NCI-H524 (cell line): ENCODE data around the gene SLC43A1.

ENCODE experiments used
- DNase-seq, 2 experiments: peaks; one replicate each; lab custom pipeline; 2025; lab: John Stamatoyannopoulos, UW

Gene SLC43A1

DNA sequence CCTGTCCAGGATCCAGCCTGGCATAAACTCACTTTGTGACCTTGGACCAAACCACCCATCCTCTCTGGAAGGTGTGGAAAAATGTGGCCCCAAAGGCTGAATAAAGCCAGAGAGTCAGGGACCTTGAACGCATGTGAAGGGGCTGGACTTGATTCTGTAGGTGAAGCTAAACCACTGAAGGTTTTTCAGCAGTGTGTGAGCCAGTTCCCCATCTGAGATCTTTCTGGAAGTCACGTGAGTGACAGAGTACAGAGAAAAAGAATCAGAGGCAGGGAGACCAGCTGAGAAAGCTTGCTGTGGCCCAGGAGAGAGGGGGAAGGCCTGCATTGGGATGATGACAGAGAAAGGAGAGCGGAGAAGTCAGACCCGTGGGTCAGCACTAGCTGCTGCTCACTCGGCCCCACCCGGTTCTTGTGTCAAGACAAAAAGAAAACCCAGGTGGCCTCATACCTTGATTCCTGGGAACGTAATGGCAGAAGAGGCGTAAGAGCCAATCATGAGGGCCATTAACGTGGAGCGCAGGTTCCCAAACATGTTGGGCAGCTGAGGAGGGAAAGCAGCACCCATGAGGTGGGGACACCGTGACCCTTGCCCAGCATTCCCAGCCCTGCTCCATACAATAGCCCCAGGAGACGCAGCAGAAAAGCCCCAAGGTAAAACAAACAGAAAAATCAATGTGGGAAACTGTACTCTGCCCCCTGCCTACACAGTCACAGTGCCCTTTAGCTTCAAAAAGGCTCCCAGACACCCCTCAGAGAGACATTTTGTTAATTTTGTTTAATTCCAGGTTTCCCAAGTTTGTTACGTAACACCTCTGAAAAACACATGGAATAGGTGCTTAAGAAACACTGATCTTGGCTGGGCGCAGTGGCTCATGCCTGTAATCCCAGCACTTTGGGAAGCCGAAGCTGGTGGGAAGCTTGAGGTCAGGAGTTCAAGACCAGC is 17.9 kb downstream of the SLC43A1 start:
- DNase-seq = no peak

DNA sequence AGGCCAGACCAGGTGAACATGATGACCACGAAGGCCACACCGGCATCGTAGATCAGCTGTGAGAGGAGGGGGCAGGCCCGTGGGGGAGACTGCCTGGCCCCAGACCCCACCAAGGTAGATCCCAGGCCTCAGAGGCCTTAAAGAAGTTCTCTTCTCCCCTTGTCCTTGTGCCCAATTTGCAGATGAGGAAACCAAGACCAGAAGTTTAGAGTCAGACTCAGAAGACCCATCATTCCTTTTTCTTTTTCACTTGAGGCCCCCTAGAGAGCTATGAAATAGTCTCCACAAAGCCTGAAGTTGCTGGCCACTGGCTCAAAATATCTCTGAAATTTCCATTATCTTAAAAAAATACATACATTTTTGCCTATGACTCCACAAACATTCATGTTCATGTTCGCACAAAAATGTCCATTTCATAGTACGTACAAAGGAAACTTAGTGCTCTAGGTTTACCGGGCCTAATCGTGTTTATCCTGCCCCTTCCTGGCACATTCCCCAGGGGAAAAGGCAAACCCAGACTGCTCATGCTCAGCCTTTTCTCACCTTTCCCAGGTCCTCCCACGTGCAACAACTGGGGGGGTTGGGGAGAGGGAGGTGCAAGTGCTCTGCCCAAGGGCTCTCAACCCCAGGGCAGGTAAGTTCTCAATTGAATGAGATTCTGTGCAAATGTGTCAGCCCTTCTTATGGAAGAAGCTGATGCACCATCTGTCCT is 19.2 kb downstream of the SLC43A1 start:
- DNase-seq = peak in 1 of 2 experiments; percentile 21

DNA sequence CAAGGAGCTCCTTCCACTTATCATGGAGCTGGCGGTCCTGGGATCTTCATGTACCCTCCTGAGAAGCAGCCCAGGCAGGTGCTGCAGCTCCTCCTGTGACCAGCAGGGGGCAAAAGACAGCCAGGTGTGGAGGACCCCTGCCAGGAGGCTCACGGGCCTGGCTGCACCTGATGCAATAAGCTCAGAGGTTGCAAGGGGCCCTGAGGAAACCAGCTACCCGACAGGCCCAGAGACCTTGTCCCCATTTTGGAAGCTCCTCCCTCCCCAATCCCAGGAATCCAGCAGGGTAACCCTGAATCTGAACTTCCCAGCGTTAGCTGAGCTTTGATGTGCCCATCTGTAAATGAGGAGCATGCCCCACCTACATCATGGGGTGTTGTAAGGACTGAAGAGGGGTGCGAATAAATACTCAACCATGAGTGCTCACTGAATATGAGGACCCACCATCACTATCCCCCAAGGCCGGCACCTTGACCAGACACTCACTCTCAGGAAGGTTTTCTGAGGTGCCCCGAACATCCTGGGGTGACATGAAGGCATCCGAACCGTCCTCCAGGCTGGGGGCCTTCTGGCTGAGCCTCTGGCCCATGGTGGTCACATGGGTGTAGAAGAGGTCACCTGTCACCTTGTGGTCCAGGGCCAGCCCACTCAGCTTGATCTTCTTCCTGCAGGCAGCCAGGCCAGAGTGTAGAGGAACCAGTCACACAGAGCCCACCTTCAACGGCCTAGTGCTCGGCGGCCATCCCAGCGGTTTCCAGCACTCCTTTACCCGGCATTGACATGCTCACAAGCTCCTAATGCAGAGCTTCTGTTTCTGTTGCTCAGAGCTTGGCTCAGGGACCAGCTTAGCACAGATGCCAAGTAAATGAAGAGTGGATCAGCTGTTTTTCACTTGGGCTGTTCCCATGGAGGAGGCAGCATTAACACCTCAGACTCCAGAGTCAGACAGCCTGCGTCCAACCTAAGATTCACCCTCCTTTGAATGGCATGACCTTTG is 21.7 kb downstream of the SLC43A1 start:
- DNase-seq = peak in 1 of 2 experiments; percentile 49

DNA sequence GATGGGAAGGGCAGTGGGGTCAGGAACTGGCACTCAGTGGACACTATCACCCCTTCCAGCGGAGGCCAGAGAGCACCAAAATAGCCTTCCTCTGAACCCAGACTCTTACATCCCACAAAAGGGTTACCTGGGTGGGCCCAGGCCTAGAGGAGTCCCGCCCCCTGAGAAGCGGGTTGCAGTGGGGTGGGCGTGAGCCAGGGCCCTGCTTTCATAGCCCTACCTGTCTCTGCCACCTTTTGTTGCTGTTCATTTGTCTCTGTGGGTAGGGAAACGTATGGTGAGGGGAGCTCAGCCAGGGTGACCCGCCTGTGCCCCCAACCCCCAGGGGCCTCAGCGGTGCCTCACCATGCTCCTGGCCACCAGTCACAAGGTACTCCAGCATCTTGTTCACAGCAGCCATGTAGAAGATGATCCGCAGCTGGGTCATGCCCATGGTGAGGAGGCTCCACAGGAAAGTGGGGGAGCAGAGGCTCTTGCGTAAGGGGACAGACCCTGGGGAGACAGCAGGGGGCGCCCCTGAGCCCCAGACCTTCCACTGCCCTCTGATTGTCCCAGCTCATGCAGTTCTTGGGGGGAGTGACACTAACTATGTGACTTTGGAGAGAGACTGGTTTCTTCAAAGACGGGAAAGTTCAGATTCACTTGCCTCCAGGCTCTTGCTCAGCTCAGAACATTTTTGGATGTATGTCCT is 24.0 kb downstream of the SLC43A1 start:
- peak in 1 of 2 experiments; percentile 9 for DNase-seq

DNA sequence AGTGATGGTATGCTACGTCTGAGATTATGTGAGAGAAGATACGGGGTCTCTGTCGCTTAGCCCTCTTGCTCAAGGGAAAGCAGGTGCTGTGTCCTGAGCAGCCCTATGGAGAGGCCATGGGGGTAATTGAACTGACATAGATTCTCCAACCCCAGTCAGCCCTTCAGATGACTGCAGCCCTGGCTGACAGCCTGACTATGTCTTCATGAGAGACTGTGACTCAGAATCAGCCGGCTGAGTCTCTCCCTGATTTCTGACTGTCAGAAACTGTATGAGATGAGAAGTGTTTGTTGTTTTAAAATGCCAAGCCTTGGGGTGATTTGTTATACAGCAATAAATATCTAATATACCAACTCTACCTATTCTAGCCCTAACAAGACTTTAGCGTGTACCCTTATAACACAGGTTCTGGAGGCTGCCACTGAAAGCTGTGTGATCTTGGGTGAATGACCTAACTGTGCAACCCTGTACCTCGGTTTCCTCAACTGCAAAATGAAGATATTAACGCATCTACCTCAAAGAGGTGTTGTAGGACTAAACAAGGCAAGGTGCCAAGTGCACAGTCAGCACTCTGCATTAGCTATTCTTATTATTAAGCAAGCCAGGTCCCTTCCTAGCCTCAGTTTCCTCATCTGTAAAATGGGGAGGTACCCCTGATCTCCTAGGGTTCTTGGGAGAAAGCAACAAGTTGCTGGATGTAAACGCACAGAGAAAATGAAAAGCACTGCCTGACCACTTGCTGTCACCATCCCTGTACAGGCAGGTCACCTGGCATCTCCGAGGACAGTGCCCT is 24.9 kb downstream of the SLC43A1 start:
- no peak for DNase-seq

DNA sequence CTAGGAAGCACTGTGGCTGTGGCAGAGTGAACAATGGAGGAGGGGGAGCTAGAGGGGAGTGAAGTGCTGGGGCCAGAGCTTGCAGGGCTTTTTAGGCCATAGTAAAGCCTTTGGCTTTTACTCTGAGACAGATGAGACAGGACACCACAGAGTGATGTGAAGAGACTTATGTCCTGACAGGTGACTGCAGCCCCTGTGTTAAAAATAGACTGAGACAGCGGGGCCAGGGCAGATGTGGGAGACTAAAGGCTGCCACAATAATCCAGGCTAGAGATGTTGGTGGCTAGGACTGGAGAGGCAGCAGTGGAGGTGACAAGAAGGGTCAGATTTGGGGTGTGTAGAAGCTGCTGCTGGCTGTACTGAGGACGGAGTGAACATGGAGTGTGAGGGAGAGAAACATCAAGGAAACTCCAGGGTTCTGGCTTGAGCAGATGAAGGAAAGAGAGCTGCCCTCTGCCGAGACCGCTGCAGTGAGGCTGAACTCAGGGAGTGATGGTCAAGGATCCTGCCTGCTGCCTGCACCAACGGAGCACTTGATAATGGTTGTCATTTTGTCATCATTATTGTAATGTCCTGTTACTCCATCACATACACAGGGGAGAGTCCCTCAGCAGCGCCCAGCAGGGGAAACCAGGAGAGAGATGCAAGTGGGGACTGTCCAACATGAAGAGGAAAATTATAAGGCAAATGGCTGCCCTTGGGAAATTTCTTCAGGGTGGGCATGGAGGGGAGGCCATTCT is 27.4 kb downstream of the SLC43A1 start:
- no peak for DNase-seq

DNA sequence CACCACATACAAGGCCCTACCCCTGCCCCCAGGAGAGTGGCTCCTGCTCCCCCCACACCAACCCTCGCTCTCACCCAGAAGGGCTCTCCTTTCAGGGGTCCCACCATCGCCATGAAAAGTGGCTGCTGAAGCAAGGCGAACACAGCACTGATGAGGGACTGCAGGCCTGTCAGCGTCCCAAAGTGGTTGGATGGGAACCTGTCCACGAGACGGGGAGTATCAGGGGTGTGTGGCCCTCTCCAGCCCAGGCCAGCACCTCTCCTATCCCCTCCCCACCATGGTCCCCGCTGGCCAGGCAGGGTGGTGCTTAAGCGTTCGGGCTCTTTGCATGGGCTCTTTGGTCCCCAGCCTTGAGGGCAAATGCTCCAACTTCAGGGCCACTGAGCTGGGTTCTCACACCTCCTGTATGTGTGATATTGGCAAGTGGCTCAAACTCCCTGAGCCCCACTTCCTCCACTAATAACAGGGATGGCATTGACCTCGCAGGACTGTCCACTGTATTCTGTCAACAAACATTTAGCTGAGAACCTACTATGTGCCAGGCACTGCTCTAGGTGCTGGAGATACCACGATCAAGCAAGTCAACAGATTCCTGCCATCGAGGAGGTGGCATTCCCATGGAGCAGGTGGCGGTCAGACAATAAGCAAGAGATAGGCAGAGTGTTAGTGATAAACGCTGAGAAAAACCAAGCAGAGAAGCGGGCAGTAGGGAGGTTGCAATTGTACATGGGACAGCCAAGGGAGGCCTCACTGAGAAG is 28.3 kb downstream of the SLC43A1 start:
- DNase-seq = no peak

DNA sequence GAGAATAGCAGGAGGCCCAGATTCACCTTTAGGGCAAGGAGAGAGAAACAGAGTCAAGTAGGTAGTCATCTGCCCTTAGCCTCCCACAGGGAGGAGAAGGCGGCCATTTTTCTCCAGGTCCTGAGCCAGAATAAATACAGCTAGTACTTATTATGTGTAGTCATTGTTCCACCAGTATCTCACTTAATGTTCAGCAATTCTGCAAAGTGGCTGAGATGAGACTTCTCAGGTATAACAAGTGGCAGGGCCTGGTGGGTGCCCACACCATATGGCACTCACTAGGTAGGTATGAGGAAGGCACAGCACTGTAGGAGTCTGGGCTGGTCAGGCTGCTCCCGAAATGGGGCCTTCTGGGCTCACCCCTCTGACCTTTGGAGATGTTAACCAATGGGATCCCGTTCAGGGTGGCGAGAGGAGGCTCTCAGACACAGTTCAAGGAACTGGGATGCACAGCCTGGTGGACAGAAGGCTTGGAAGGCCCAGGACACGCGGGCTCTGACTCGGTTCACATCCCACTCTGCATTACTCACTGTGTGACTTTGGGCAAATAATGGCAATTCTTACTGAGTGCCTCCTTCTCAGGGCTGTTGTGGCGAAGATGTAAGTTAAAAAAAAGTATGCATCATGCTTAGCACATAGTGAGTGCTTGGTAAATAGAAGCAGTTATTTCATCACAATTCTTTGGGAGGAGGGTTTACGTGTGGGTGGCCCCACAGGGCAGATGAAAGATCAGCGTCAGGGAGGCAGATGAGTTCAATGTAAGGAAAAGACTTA is 30.1 kb downstream of the SLC43A1 start:
- no peak for DNase-seq

DNA sequence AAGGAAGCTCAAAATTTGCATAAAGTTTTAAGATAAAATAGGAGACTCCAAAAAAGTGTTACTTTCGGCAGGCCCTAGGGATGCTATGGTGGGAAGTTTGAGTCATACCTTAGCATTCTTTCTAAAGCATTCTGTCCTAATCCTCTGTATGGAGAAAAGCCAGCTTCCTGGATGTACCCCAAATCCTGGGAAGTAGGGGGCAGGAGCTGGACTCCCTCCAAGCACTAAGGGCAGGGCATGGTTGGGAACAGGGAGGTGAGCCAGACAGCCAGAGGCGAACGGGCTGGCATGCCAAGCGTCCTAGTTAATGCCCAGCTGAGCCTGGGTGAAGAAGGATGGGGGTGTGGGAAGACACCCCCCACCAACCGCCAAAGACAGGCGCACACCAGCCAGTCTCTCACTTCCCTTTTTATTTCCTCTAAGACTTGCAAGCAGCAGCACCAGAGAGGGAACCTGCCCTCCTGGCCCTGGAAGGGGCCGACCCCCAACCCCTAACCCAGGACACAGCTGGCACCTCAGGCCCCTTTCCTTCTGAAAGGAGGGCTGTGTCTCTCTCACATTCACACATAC is 31.3 kb downstream of the SLC43A1 start:
- no peak for DNase-seq

DNA sequence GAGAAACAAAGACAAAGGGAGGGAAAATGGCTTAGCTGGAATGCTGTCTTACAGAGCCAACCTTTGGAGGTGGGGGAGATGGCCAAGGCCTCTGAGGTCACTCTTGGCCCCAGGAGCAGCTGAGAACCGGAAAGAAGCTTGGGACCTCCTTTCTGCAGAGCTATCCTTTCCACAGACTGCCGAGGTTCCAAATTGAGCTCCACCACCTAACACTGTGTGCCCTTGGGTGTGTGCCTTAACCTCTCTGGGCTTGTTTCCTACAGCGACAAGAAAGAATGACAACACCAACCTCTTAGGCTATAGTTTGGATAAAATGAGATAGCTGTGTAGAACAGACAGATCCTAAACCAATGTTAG is 32.0 kb downstream of the SLC43A1 start:
- DNase-seq = no peak

DNA sequence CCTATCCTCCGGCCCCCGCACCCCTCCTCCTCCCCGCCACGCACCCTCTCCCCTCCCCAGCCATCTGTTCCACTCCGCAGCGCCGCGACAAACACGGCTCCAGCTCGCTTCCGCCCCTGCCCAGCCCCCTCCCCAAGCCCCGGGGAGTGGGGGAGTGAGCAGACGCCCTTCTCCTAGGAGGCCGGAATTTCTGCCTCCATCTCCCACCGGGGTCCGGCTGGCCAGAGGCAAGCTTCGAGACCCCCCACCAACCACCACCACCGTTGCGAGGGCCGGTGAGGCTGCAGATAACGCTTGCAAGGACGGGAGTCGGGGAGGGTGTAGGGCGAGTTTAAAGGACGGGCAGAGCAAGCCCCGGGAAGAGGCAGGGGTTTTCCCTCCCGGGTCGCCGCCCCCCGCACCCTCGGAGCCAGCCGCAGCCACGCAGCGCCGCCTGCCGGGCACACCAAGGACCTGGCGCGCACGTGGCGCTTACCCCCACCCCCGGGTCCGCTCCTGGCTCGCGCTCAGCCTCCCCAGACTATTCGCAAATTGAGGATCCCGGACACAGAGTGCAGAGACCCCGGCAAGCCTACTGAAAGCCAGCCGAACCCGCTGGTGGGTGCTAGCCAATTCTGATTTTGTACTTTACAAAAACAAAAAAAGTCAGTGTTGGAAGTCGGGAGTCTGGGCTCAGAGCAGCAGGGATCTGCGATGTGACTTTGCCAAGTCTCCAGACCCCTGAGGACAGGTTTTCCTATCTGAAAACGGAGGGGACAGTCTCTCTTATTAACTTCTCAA is 32.5 kb downstream of the SLC43A1 start:
- DNase-seq = peak; percentile 79 to 82

DNA sequence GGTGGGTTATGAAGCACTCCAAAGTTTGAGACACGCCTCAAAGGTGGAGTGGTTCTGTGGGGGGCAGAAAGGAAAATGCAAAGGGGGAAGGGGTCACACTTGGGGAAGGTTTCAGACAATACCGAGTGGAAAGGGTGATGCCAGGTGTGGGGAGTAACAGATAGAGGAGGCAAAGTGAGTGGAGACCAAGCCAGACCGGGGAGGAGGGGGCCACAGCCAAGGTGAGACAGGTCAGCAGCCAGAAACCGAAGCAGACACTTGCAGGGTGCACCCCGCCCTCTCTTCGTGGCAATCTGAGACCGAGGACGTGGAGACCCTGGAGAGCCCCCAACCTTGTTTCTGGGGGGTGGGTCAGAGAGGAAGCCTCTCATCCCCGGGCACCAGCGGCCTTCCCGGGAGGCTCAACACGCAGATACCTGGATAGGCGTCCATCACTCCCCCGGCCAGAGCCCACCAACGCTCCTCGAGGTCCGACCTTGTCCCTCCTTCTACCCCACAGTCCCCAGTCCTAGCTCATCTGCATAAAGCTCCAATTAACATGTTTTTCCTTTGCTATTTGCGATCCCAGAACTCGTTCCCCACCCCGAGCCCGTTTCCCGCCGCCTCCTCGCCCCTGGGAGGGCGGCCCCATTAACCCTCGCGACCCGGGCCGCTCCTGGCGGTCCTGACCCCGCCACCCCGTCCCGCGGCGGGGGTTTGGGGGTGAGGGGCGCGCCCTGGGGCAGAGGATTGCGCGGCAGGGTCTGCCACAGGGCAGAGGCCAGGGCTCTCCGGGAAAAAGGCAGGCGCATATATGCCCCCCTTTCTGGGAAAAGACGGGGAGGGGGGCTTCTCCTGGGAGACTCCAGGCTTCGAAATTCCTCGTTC is 33.4 kb downstream of the SLC43A1 start:
- no peak for DNase-seq

DNA sequence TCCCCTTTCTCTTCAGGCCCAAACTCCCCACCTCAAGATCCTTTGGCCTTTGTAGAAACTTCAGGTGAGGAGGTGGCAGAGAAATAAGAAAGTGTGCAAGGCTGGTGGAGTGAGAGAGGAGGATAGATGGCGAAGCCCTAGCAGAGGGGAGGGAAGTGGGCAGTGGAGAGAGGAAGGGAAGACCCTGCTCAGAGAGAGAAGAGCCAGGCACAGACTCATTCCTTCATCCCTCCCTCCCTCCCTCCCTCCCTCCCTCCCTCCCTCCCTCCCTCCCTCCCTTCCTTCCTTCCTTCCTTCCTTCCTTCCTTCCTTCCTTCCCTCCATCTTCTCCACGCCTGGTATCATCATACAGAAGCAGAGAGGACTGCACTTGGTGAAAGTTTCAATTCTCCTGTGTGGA is 34.2 kb downstream of the SLC43A1 start:
- DNase-seq = no peak

DNA sequence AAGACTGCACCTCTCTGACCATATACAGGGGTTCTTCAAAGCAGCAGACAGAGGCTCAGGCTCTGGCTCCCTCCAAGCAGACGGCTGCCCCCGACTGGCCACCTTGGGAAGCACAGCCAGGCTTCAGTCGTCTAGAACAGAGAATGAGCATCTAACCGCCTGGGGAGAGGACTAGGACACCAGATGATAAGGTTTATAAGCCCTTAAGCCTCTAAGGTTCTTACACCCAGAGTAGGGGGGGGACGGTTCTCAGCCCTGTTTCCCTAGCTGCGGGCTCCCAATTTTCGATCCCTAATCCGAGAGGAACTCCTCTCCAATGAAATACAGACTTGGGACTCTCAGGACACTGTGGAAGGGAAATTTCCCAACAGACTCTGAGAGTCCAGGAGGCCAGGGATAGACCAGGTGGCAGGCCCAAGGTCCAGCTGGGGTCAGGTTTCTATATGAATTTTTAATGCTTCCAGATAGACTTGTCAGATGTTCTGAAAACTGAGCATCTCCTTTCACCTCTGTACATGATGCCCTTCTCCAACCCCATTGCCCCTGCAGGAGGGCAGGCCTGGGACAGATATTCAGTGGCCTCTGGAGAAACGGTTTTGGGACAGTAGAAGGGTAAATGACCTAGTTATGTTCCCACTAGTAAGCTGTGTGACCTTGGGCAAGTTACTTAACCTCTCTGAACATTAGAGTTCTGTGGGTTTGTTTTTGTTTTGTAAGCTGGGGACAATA is 34.9 kb downstream of the SLC43A1 start:
- DNase-seq = peak; percentile 82 to 94

DNA sequence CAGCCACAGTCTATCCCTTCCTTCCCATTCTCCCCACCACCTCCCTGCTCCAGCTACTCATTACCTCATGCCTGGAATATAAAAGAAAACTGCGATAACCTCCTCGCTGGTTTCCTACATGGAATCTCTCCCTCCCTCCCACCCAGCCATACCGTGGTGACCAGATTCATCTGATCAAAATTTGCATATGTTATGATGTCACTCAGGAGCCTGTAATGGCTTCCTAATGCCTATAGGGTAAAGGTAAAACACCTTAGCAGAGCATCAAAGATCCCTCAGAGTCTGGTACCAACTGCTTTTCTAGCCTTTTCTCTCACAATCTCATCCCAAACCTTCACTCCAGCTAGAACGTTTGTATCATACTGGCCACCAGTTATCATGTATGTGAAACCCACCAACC is 35.6 kb downstream of the SLC43A1 start:
- no peak for DNase-seq
